Peyer's patch (tissue), 4 donors: Measurements from ENCODE around the gene MLX.

Experiments used
- POLR2A ChIP-seq, 2 donors: fragments of 450-650 bp; IDR thresholded peaks; one replicate each; pipeline ENCODE4 v1.5.1; 2017; ENCODE audit warnings: antibody characterized with exemption in 2 of 2, mild to moderate bottlenecking in 2 of 2, moderate library complexity in 2 of 2
- TF ChIP-seq, protein P1 (sequence below), 6 experiments: fragments of 450-650 bp in 4 of 6; fragments of 200-600 bp in 2 of 6; sonication (generic) in 1 of 6; IDR thresholded peaks; one replicate each; pipeline ENCODE4 v1.5.1; 2017 to 2019; ENCODE audit warnings: antibody characterized with exemption in 6 of 6, mild to moderate bottlenecking in 3 of 6, moderate library complexity in 1 of 6

DNA sequence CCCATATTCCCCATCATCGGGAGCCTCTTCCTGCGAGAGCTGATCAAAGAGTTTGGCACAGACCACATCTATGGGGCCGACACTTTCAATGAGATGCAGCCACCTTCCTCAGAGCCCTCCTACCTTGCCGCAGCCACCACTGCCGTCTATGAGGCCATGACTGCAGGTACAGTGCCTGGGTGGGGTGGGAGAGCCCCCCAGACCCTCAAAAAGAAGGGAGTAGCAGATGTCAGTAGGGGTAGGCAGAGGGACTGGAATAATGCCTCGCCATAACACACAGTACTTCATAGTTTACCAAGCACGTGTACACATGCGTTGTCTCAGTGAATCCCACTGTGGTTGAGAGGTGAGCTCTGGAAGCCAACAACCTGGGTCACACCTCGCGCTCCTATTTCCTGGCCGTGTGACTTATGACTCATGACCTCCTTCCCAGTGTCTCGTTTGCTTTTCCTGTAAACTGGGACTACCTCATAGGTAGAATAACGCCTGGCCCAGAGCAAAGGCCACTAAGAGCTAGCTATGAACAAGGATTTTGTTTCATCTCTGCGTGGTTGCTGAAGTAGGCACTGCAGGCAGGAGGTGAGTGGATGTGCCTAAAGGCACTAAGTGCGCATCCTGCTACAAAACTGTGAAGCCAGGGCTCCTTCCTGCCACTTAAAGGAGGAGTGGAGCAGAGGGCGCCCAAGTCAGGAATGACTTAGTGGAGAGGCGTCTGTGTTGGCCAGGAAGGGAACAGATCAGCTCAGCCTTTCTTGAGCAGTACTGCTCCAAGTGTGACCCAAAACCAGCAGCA, 25.7 kb upstream of the MLX start:
- TF ChIP-seq, protein P1, sequence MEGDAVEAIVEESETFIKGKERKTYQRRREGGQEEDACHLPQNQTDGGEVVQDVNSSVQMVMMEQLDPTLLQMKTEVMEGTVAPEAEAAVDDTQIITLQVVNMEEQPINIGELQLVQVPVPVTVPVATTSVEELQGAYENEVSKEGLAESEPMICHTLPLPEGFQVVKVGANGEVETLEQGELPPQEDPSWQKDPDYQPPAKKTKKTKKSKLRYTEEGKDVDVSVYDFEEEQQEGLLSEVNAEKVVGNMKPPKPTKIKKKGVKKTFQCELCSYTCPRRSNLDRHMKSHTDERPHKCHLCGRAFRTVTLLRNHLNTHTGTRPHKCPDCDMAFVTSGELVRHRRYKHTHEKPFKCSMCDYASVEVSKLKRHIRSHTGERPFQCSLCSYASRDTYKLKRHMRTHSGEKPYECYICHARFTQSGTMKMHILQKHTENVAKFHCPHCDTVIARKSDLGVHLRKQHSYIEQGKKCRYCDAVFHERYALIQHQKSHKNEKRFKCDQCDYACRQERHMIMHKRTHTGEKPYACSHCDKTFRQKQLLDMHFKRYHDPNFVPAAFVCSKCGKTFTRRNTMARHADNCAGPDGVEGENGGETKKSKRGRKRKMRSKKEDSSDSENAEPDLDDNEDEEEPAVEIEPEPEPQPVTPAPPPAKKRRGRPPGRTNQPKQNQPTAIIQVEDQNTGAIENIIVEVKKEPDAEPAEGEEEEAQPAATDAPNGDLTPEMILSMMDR (IDR thresholded peaks at IDR 0.05), result no peak
- peak in 1 of 2 donors; percentile 71 for TF ChIP-seq POLR2A (IDR thresholded peaks at IDR 0.05)
